Measurements from ENCODE around the gene GPR183. TPM values are rescaled to one million over a fixed set of nuclear protein-coding genes. Genes with fewer than 3 reads are reported as not detected.
A peak's percentile ranks its signal among the peaks of the same experiment; 100 is the strongest.

The GPR183 gene
- total RNA-seq, 1 donor from 2014 or later = 0.70 TPM

DNA sequence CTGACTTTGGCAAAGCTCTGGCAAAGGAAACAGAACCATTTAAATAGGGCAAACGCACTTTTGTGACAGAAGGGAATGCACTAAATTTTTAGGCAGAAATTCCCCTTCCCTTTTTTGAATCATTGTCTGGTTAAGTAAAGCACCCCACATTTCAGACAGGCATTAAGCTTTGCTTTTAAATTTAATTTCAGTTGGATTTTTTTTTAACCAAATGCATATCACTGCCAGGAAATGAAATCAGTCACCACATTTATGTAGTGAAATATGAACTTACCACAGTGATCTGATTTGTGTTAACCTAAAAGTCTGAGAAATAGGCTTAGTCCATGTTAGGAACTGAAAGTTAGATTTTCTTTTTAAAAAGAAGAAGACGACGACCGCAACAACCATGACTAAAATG lies 10.8 kb downstream of the GPR183 start:
- DNase-seq (ENCODE audit: low spot score) (no peak), ATAC-seq (no peak)

- no peak for ATAC-seq
These were observed 11.5 kb downstream of the GPR183 start for GRCh38 chr13:99295488-99296252.

GRCh38 chr13:99294958-99295357 lies 12.2 kb downstream of the GPR183 start:
- ATAC-seq = no peak
- DNase-seq (ENCODE audit: low spot score) = no peak

More at GRCh38 chr13:99295488-99296252, 11.5 kb downstream of the GPR183 start:
- no peak for DNase-seq (ENCODE audit: low spot score)

- ATAC-seq = no peak
These were observed 13.0 kb downstream of the GPR183 start for GRCh38 chr13:99294198-99294597.

DNA sequence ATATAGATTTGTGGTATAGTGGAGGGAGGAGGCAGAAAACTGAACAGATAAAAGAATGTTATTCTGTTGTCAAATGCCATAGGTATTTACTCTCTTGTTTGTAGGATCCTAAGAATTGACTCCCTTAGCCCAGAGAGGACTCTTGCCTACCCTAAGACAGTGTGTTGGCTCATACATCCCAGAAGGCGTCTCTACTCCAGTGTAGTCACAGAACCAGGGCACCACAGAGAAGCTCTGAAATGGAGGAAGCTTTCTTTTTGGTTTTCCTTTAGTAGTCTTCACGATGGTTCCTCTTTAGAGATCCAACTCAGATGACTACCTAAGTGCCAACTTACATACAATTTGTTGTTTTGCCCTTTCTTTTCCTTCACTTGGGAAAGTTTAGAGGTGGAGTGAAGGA lies 14.0 kb downstream of the GPR183 start:
- ATAC-seq (peak; percentile 19), DNase-seq (ENCODE audit: low spot score) (no peak)

More at GRCh38 chr13:99294198-99294597, 13.0 kb downstream of the GPR183 start:
- no peak for DNase-seq (ENCODE audit: low spot score)

DNA sequence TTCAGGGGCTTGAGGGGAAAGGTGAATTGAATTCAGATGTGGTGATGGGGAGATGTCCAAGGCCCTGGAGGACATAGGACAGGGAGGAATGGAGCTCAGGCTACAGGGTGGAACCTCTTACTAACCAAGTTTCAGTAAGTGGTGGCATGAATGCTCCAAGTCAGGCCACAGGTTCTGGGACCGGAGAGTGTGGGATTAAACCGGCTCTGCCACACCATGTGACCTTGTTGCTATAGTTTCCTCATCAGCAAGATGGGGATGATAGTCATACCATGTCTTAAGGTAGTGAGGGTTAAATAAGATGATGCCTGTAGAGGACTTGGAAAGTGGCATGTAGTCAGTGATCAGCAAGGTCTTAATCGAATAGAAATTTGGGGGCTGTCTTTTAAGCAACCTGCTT lies 16.3 kb downstream of the GPR183 start:
- DNase-seq (ENCODE audit: low spot score) (no peak), ATAC-seq (no peak)

- no peak for ATAC-seq
- no peak for DNase-seq (ENCODE audit: low spot score)
These were observed 17.4 kb downstream of the GPR183 start for GRCh38 chr13:99289674-99290337.

- DNase-seq (ENCODE audit: low spot score) = no peak
- no peak for ATAC-seq
These were observed 17.9 kb downstream of the GPR183 start for GRCh38 chr13:99289271-99289670.

GRCh38 chr13:99288089-99288488 lies 19.1 kb downstream of the GPR183 start:
- no peak for ATAC-seq
- no peak for DNase-seq (ENCODE audit: low spot score)

- no peak for DNase-seq (ENCODE audit: low spot score)
- no peak for ATAC-seq
These were observed 19.6 kb downstream of the GPR183 start for GRCh38 chr13:99287551-99287950.

- ATAC-seq = peak; percentile 77
- DNase-seq (ENCODE audit: low spot score) = peak; percentile 83
These were observed 21.6 kb downstream of the GPR183 start for GRCh38 chr13:99285432-99286182.

GRCh38 chr13:99282264-99283231 lies 24.7 kb downstream of the GPR183 start:
- DNase-seq (ENCODE audit: low spot score) (no peak), ATAC-seq (no peak)

DNA sequence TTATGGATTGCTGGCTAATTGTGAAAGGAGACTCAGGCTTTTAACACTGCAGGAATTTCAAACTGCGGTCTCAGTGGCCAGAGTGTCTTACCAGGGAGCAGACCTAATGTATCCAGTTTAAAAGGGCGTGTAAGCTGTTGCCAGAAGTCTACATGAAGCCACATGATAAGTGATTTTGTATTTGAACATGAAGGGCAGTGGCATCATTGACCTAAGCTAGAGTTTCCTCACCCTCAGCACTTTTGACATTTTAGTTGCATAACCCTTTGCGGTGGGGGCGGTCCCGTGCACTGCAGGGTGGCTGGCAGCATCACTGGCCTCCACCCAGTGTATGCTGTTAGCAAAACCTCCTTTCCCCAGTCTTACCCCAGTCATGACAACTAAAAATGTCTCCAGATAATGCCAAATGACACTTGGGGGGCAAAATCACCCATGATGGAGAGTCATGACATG lies 25.4 kb downstream of the GPR183 start:
- DNase-seq (ENCODE audit: low spot score) (peak; percentile 93), ATAC-seq (peak; percentile 82)

DNA sequence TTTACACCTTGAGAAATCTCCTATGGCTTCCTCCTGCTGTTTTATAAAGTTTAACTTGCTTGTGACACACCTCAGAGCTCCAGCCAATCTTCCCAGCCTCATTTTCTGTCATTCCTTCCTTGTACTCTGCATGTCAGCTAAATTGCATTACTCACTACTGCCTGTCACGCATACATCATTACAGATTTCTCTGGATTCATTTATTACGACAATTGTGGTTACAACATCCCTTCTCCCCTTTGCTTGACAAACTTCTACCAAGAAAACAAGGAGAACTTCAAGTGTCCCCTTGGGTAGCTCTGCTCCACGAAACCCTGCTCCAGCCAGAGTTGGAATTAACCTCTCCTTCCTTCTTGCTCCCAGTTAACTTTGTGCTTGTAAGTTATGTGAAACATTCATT lies 27.0 kb downstream of the GPR183 start:
- ATAC-seq = no peak
- no peak for DNase-seq (ENCODE audit: low spot score)

- DNase-seq (ENCODE audit: low spot score) (no peak), ATAC-seq (no peak)
These were observed 27.6 kb downstream of the GPR183 start for GRCh38 chr13:99279637-99280036.

- DNase-seq (ENCODE audit: low spot score) = no peak
- ATAC-seq = peak; percentile 29
These were observed 28.4 kb downstream of the GPR183 start for GRCh38 chr13:99278843-99279242.

- DNase-seq (ENCODE audit: low spot score) (no peak), ATAC-seq (no peak)
These were observed 29.0 kb downstream of the GPR183 start for GRCh38 chr13:99278200-99278599.

DNA sequence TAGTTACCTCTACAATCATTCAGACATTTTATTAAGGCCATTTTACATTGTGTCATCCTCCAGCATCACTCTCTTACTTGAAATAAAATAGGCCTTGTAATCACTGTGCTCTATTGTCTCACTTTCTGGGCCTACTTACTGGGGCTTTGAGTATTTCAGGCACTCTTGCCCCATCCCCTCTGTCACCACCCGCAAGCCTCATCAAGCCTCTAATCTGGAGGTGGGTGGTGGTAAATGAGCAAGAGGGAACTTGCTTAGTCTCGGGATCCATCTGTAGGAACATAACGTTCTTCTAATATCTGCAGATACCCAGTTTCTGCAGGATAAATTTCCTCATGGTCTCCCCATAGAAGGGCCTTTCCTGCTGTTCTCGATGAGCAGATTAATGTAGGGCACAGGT lies 29.6 kb downstream of the GPR183 start:
- ATAC-seq = no peak
- DNase-seq (ENCODE audit: low spot score) = no peak

- ATAC-seq (peak; percentile 47), DNase-seq (ENCODE audit: low spot score) (no peak)
These were observed 30.5 kb downstream of the GPR183 start for GRCh38 chr13:99276706-99277105.

- ATAC-seq (no peak), DNase-seq (ENCODE audit: low spot score) (no peak)
These were observed 32.1 kb downstream of the GPR183 start for GRCh38 chr13:99275093-99275469.

Measured in left lobe of liver (tissue), 2 donors.